Uterus (tissue), 2 donors: Measurements from ENCODE around the gene SELENOV.

Experiments used
- CTCF ChIP-seq, 4 experiments: fragments of 200-600 bp in 2 of 4; fragments of 450-650 bp in 2 of 4; sonication (generic) in 2 of 4; IDR thresholded peaks; one replicate each; pipeline ENCODE4 v1.5.1; 2016 to 2019; ENCODE audit warnings: antibody characterized with exemption in 4 of 4, mild to moderate bottlenecking in 2 of 4, moderate library complexity in 1 of 4
- POLR2A ChIP-seq, 2 donors: fragments of 450-650 bp; IDR thresholded peaks; one replicate each; pipeline ENCODE4 v1.6.1; 2016; ENCODE audit warnings: antibody characterized with exemption in 2 of 2, mild to moderate bottlenecking in 1 of 2, moderate library complexity in 1 of 2

GRCh38 chr19:39542206-39542605 is 27.3 kb downstream of the SELENOV start:
- no peak for TF ChIP-seq CTCF (IDR thresholded peaks at IDR 0.05)
- TF ChIP-seq POLR2A (IDR thresholded peaks at IDR 0.05), result no peak
